IPS-20b (cell line): ENCODE results near the gene WHRN.

Experiments used
- H3K27ac ChIP-seq: one replicate; pipeline ENCODE4 v1.5.1; 2013; ENCODE audit warnings: low read length
- H3K27me3 ChIP-seq: 2 replicates; pipeline ENCODE4 v1.6.1; 2013; ENCODE audit warnings: mild to moderate bottlenecking, low read length, inconsistent platforms; ENCODE audit not compliant: insufficient read depth
- H3K36me3 ChIP-seq: 2 replicates; pipeline ENCODE4 v1.6.1; 2013; ENCODE audit warnings: low read depth, mild to moderate bottlenecking, inconsistent platforms, low read length, moderate library complexity; ENCODE audit not compliant: insufficient read depth
- H3K4me1 ChIP-seq: 2 replicates; pipeline ENCODE4 v1.6.1; 2013; ENCODE audit warnings: mild to moderate bottlenecking, control low read depth, inconsistent platforms, low read length, moderate library complexity; ENCODE audit not compliant: insufficient read depth
- H3K4me3 ChIP-seq: 2 replicates; pipeline ENCODE4 v1.5.1; 2013; ENCODE audit warnings: mild to moderate bottlenecking, low read length, inconsistent platforms
- H3K9ac ChIP-seq: 2 replicates; pipeline ENCODE4 v1.6.1; 2013; ENCODE audit warnings: low read depth, mild to moderate bottlenecking, inconsistent platforms, low read length, moderate library complexity
- H3K9me3 ChIP-seq: 2 replicates; pipeline ENCODE4 v1.6.1; 2013; ENCODE audit warnings: mild to moderate bottlenecking, low read depth, low read length, inconsistent platforms; ENCODE audit not compliant: insufficient read depth

The WHRN gene

GRCh38 chr9:114467910-114468309, 37.4 kb downstream of the WHRN start:
- H3K27ac ChIP-seq, result no peak overlapping the region
- H3K36me3 ChIP-seq, result no peaks in the 10 kb centered on the region
- H3K9ac ChIP-seq, result no peak overlapping the region
- H3K4me1 ChIP-seq, result no peaks in the 10 kb centered on the region
- no peak overlapping the region for H3K4me3 ChIP-seq
- H3K27me3 ChIP-seq, result no peaks in the 10 kb centered on the region
- H3K9me3 ChIP-seq, result no peaks in the 10 kb centered on the region

- no peak overlapping the region for H3K27ac ChIP-seq
- no peaks in the 10 kb centered on the region for H3K36me3 ChIP-seq
- no peak overlapping the region for H3K4me3 ChIP-seq
- H3K9me3 ChIP-seq, result no peaks in the 10 kb centered on the region
- H3K27me3 ChIP-seq, result no peaks in the 10 kb centered on the region
- H3K4me1 ChIP-seq, result no peaks in the 10 kb centered on the region
- no peak overlapping the region for H3K9ac ChIP-seq
Observed at GRCh38 chr9:114467226-114467750, 38.0 kb downstream of the WHRN start.

- H3K9ac ChIP-seq, result no peak overlapping the region
- no peaks in the 10 kb centered on the region for H3K36me3 ChIP-seq
- H3K4me3 ChIP-seq, result no peak overlapping the region
- no peaks in the 10 kb centered on the region for H3K9me3 ChIP-seq
- no peaks in the 10 kb centered on the region; the same call in 1 of the 2 replicates for H3K4me1 ChIP-seq
- no peak overlapping the region for H3K27ac ChIP-seq
- H3K27me3 ChIP-seq, result no peaks in the 10 kb centered on the region
Observed at GRCh38 chr9:114465906-114466900, 39.1 kb downstream of the WHRN start.

GRCh38 chr9:114465417-114465816, 39.9 kb downstream of the WHRN start:
- H3K27me3 ChIP-seq, result no peaks in the 10 kb centered on the region
- H3K4me3 ChIP-seq, result no peak overlapping the region
- no peaks in the 10 kb centered on the region for H3K36me3 ChIP-seq
- H3K27ac ChIP-seq, result no peak overlapping the region
- no peaks in the 10 kb centered on the region for H3K9me3 ChIP-seq
- peaks cover 5% of the 10 kb centered on the region; the same call in 1 of the 2 replicates for H3K4me1 ChIP-seq
- H3K9ac ChIP-seq, result no peak overlapping the region

- H3K27me3 ChIP-seq, result no peaks in the 10 kb centered on the region
- no peak overlapping the region for H3K9ac ChIP-seq
- no peaks in the 10 kb centered on the region for H3K9me3 ChIP-seq
- no peak overlapping the region for H3K4me3 ChIP-seq
- H3K36me3 ChIP-seq, result no peaks in the 10 kb centered on the region
- H3K27ac ChIP-seq, result no peak overlapping the region
- peaks cover 10% of the 10 kb centered on the region; the same call in 1 of the 2 replicates for H3K4me1 ChIP-seq
Observed at GRCh38 chr9:114464281-114465051, 40.8 kb downstream of the WHRN start.

GRCh38 chr9:114462791-114463190, 42.5 kb downstream of the WHRN start:
- H3K9me3 ChIP-seq, result no peaks in the 10 kb centered on the region
- H3K9ac ChIP-seq, result no peak overlapping the region
- H3K4me3 ChIP-seq, result no peak overlapping the region
- peaks cover 10% of the 10 kb centered on the region; the same call in 1 of the 2 replicates for H3K4me1 ChIP-seq
- H3K27ac ChIP-seq, result no peak overlapping the region
- H3K27me3 ChIP-seq, result no peaks in the 10 kb centered on the region
- no peaks in the 10 kb centered on the region for H3K36me3 ChIP-seq

GRCh38 chr9:114461468-114461867, 43.8 kb downstream of the WHRN start:
- H3K4me1 ChIP-seq, result peaks cover 10% of the 10 kb centered on the region; the same call in 1 of the 2 replicates
- no peak overlapping the region for H3K4me3 ChIP-seq
- no peak overlapping the region for H3K9ac ChIP-seq
- no peak overlapping the region for H3K27ac ChIP-seq
- H3K27me3 ChIP-seq, result no peaks in the 10 kb centered on the region
- no peaks in the 10 kb centered on the region for H3K9me3 ChIP-seq
- no peaks in the 10 kb centered on the region for H3K36me3 ChIP-seq

- Histone ChIP-seq H3K27ac (no peak overlapping the region), H3K9me3 (no peaks in the 10 kb centered on the region), H3K4me1 (peaks cover 10% of the 10 kb centered on the region; the same call in 1 of the 2 replicates), H3K27me3 (no peaks in the 10 kb centered on the region), H3K36me3 (no peaks in the 10 kb centered on the region), H3K4me3 (no peak overlapping the region), H3K9ac (no peak overlapping the region)
Observed at GRCh38 chr9:114460513-114461199, 44.6 kb downstream of the WHRN start.

- Histone ChIP-seq H3K9me3 (no peaks in the 10 kb centered on the region), H3K36me3 (no peaks in the 10 kb centered on the region), H3K9ac (no peak overlapping the region), H3K27ac (no peak overlapping the region), H3K4me1 (peaks cover 10% of the 10 kb centered on the region; the same call in 1 of the 2 replicates), H3K27me3 (no peaks in the 10 kb centered on the region), H3K4me3 (no peak overlapping the region)
Observed at GRCh38 chr9:114459464-114459863, 45.8 kb downstream of the WHRN start.

- H3K27ac ChIP-seq, result no peak overlapping the region
- no peaks in the 10 kb centered on the region for H3K9me3 ChIP-seq
- peaks cover 10% of the 10 kb centered on the region; the same call in 1 of the 2 replicates for H3K4me1 ChIP-seq
- H3K27me3 ChIP-seq, result no peaks in the 10 kb centered on the region
- no peaks in the 10 kb centered on the region for H3K36me3 ChIP-seq
- no peak overlapping the region for H3K4me3 ChIP-seq
- H3K9ac ChIP-seq, result no peak overlapping the region
Observed at GRCh38 chr9:114456929-114457328, 48.3 kb downstream of the WHRN start.

- Histone ChIP-seq H3K27me3 (no peaks in the 10 kb centered on the region), H3K4me3 (no peak overlapping the region)
Observed at GRCh38 chr9:114454652-114455051, 50.6 kb downstream of the WHRN start.

More at GRCh38 chr9:114454652-114455051, 50.6 kb downstream of the WHRN start:
- H3K9ac ChIP-seq, result no peak overlapping the region
- no peak overlapping the region for H3K27ac ChIP-seq
- no peaks in the 10 kb centered on the region for H3K36me3 ChIP-seq
- H3K9me3 ChIP-seq, result no peaks in the 10 kb centered on the region
- no peaks in the 10 kb centered on the region for H3K4me1 ChIP-seq
